Stimulated activated CD4-positive, alpha-beta T cell treated with anti-CD3 and anti-CD28 coated beads, Interleukin-1b, Interleukin-23, amount 100 ng/mL, for 1 hour (primary cell): ENCODE results near the gene TUBA1A.
"Not testable (repeated sequence)": the region's sequence is repeated elsewhere in the genome, so short reads cannot be mapped to it uniquely, and the experiment has no call there.

Experiments used
- DNase-seq, 2 donors: peaks; one replicate each; pipeline ENCODE4 v3.0.0-alpha.2; 2020; ENCODE audit warnings: low read depth in 2 of 2

TUBA1A gene

GRCh38 chr12:49188916-49189367 is at the start of gene TUBA1A:
TSS of gene TUBA1A (minus strand) at chr12:49189080. CDS start at chr12:49188979, 101 bp downstream.
- DNase-seq: peak; percentile 60 to 93

DNA sequence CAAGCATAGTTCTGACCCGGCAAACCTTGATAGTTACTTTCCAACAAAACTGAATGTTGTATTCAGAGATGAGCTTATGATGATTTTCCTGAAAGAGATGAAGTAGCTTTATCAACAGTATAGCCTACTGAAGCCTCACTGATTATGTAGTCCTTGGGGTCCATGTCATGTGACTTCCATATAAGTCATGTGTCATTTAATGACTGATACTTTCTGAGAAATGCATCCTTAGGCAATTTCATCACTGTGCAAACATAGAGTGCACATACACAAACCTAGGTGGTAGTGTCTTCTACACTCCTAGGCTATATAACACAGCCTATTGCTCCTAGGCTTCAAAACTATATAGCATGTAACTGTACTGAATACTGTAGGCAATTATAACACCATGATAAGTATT is 47.5 kb upstream of the TUBA1A start:
- DNase-seq: no peak

- DNase-seq: no peak
These were observed 45.1 kb upstream of the TUBA1A start for GRCh38 chr12:49233842-49234526.

GRCh38 chr12:49232940-49233841 is 44.3 kb upstream of the TUBA1A start:
- no peak for DNase-seq

GRCh38 chr12:49231878-49232655 is 43.2 kb upstream of the TUBA1A start:
- DNase-seq: no peak

DNA sequence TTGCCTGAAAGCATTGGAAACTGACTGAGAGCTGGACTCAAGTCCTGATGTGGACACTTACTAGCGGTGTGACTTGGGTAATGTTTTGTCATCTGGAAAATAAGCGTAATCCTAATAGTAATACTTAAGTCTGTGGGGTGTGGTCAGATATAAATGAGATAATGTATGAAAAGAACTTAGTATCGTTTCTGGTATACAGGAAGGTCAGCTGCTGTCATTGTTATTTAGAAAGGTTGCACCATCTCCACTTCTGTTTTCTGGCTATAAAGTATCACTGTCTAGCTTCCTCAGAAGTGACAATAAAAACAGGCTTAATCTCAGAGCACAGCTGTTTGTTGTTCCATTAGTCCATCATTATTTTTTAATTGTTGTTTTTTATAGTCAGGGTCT is 41.9 kb upstream of the TUBA1A start:
- no peak for DNase-seq

GRCh38 chr12:49230176-49230804 is 41.4 kb upstream of the TUBA1A start:
- DNase-seq: no peak

DNA sequence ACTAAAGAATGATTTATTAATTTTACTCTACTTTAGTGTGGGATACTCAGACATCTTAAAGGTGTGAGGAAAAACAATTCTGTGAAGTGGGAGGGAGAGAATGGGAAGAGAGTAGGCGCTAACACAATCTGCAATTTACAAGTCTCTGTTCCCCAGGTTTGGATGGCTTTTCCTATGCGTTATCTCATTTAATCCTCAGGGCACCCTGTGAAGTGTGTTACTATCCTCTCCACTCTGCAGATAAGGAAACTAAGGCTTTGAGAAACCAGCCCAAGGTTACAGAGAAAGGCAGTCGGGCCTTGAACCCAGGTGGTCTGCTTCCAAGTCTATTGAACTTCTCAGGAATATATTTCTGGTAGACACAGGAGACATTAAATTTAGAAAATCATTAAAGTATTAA is 39.8 kb upstream of the TUBA1A start:
- no peak for DNase-seq

DNA sequence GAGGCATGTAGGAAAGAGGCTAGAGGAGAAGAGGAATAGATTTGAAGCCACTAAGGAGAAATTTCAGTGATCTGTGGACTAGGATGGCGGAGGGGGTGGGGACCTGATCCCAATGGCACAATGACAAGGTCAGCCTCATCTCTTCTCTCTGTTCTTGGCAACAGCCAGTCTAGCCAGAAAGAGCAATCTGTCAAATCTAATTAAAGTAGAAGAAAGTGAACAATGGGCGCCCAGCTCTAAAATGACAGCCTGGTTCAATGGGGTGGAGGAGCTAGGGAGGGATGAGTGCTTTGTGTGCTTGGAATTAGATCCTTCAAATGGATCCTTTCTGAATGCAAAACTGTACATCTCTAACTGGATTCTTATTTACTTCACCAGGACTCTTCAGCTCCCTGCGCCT is 38.8 kb upstream of the TUBA1A start:
- no peak for DNase-seq

DNA sequence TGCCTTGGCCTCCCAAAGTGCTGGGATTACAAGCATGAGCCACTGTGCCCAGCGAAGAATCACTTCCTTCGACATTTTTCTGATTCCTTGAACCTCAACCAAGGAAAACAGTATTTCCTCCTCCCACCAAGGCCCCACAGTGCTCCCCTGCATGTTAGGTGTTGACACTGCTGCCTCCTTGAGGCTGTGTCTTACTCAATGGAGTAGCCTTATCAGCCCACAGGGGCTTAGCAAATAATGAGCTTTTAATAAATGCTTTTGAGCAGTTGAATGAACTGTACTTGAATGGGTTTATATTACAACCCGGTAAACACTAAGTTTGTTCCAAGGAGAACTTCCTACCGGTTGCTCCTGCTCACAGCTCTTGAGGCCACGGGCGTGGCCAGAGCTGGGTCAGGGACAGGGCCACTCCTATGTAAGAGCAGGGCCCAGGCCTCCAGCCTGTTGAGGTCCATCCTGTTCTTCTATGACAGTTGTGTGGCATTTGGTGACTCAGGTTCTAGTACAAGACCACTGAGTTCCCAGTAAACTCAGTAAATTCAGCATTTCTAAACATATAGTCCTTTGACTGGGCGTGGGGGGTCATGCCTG is 36.8 kb upstream of the TUBA1A start:
- no peak for DNase-seq

- no peak for DNase-seq
These were observed 34.9 kb upstream of the TUBA1A start for GRCh38 chr12:49223590-49224369.

DNA sequence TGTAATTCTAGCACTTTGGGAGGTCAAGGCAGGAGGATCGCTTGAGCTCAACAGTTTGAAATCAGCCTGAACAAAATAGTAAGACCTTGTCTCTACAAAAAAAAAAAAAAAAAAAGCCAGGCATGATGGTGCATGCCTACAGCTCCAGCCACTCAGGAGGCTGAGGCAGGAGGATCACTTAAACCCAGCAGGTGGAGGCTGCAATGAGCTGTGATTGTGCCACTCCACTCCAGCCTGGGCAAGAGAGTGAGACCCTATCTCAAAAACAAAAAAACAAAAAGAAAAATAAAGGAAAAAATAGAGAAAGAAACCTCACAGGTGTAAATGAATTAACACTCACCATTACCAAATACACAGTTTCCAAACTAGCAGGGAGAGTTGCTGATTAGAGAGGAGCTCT is 34.2 kb upstream of the TUBA1A start:
- no peak for DNase-seq

- DNase-seq: no peak
These were observed 32.1 kb upstream of the TUBA1A start for GRCh38 chr12:49220972-49221371.

- DNase-seq: no peak
These were observed 30.6 kb upstream of the TUBA1A start for GRCh38 chr12:49219417-49220026.

DNA sequence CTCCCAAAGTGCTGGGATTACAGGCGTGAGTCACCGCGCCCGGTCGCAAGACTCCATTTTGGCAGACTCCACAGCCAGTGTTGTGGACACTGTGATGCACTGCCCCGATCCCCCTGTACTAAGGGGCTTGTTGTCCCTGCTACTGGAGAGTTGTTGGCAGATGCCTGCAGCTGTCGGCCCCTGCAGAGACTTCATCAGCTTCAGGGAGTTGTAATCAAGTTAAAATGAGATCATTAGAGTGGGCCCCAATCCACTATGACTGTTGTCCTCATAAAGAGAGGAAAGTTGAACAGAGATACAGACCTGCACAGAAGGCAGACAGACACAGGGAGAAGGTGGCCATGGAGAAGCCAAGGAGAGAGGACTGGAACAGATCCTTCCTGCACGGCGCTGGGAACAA is 23.7 kb upstream of the TUBA1A start:
- DNase-seq: no peak

GRCh38 chr12:49210703-49211102 is 21.8 kb upstream of the TUBA1A start:
- DNase-seq: not testable (repeated sequence)

DNA sequence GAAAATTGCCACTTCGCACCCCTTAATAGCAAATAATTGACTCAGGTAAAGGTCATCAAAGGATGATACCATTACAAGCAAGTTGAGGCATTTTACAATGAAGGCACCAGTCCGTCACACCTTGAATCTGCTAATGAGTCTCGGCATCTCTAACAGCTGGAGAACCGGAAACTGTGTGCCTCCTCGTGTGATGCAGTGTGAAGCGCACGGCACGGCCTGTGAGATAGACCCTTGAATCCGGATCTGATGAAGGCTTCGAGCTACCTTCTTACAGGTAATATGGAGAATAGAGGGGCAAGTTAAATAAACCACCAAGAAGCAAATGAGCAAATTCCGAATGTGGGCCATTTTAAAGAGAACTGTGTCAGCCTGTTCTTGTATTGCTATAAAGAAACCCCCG is 19.8 kb upstream of the TUBA1A start:
- no peak for DNase-seq

DNA sequence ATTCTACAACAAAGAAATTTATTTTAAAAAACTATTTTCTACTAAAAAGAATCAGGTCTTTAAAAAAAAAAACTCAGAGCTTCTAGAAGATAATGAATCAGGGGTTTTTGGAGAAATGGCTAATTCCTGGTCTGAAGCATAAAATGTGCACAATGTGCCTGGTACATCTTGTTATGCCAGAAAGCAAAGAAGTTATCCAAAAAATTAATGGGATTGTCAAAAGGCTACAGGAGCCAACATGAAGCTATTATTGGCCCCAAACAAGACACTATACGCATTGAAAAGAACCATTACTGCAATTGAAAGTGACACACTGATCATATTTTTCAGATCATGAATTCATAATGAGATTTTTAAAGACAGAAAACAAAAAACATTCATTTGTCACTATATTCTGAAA is 19.3 kb upstream of the TUBA1A start:
- DNase-seq: no peak

- DNase-seq: no peak
These were observed 17.5 kb upstream of the TUBA1A start for GRCh38 chr12:49206389-49206788.
